Measurements from ENCODE around the gene LIF. TPM values are rescaled to one million over a fixed set of nuclear protein-coding genes. Genes with fewer than 3 reads are reported as not detected.
"Not testable (repeated sequence)": the region's sequence is repeated elsewhere in the genome, so short reads cannot be mapped to it uniquely, and the experiment has no call there.

Gene LIF
- total RNA-seq, 1 experiment from 2014 or later = 75.4 TPM

GRCh38 chr22:30216710-30217109, 29.8 kb downstream of the LIF start:
- TF ChIP-seq ZNF274 (IDR thresholded peaks at IDR 0.05; ENCODE audit: low read depth, low read length) (no peak), JUND (IDR thresholded peaks at IDR 0.05) (no peak), REST (IDR thresholded peaks at IDR 0.05; ENCODE audit: low read depth) (no peak), ATF3 (IDR thresholded peaks at IDR 0.05) (no peak), ZBTB33 (IDR thresholded peaks at IDR 0.05; ENCODE audit: extremely low read depth, insufficient replicate concordance, low read length) (no peak), EGR1 (IDR thresholded peaks at IDR 0.05; ENCODE audit: low read depth) (no peak)
- TF ChIP-seq, protein P1, sequence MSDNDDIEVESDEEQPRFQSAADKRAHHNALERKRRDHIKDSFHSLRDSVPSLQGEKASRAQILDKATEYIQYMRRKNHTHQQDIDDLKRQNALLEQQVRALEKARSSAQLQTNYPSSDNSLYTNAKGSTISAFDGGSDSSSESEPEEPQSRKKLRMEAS (IDR thresholded peaks at IDR 0.05) = no peak
- TF ChIP-seq, protein P2, sequence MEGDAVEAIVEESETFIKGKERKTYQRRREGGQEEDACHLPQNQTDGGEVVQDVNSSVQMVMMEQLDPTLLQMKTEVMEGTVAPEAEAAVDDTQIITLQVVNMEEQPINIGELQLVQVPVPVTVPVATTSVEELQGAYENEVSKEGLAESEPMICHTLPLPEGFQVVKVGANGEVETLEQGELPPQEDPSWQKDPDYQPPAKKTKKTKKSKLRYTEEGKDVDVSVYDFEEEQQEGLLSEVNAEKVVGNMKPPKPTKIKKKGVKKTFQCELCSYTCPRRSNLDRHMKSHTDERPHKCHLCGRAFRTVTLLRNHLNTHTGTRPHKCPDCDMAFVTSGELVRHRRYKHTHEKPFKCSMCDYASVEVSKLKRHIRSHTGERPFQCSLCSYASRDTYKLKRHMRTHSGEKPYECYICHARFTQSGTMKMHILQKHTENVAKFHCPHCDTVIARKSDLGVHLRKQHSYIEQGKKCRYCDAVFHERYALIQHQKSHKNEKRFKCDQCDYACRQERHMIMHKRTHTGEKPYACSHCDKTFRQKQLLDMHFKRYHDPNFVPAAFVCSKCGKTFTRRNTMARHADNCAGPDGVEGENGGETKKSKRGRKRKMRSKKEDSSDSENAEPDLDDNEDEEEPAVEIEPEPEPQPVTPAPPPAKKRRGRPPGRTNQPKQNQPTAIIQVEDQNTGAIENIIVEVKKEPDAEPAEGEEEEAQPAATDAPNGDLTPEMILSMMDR (IDR thresholded peaks at IDR 0.05 in 2 of 3, conservative IDR thresholded peaks at IDR 0.05 in 1 of 3; ENCODE audit: borderline replicate concordance in 1 of 3, insufficient read depth in 1 of 3, low read depth in 2 of 3, low read length in 2 of 3) = no peak
- Histone ChIP-seq H3K4me2 (ENCODE audit: low read length) (no peak overlapping the region), H3K9me2 (ENCODE audit: insufficient read depth) (no peaks in the 10 kb centered on the region), H3K9me3 (ENCODE audit: control insufficient read depth in 1 of 2, insufficient read depth in 1 of 2, low read depth in 1 of 2, low read length in 2 of 2) (no peaks in the 10 kb centered on the region), H3K27ac (ENCODE audit: low read depth, low read length) (no peak overlapping the region; the same call in 1 of the 2 replicates), H3K9ac (ENCODE audit: low read length) (no peak overlapping the region), H3K4me3 (replicated peaks in 1 of 2; ENCODE audit: low read depth in 1 of 2, low read length in 2 of 2) (no peak overlapping the region), H3K36me3 (ENCODE audit: control insufficient read depth in 1 of 2, insufficient read depth in 2 of 2, low read length in 2 of 2) (no peaks in the 10 kb centered on the region), H2AFZ (ENCODE audit: low read depth, low read length, poor library complexity, severe bottlenecking) (no peak overlapping the region), H3K4me1 (ENCODE audit: control insufficient read depth in 1 of 2, insufficient read depth in 2 of 2, low read length in 2 of 2) (peaks cover 34 to 89% of the 10 kb centered on the region in 2 experiments), H3K27me3 (ENCODE audit: insufficient read depth, low read length) (no peaks in the 10 kb centered on the region), H3K79me2 (ENCODE audit: insufficient read depth, low read length) (no peaks in the 10 kb centered on the region), H4K20me1 (ENCODE audit: insufficient read depth) (no peaks in the 10 kb centered on the region)
- CTCF ChIA-PET = no interaction called here
- no peak for DNase-seq (ENCODE audit: low read depth, low spot score)
- intact Hi-C loops (cut with micrococcal nuclease) = no loop called here
- no TSS peak for BruUV-seq (replicated peaks)
- ATAC-seq = no peak
- RAD21 ChIA-PET (ENCODE audit: low non-redundant PET in 1 of 2, low total read pairs in 2 of 2, uncharacterized antibody in 2 of 2, unreplicated experiment in 2 of 2) = no interaction called here
- POLR2A ChIA-PET = no interaction called here

- H4K20me1 ChIP-seq (ENCODE audit: insufficient read depth); H3K79me2 ChIP-seq (ENCODE audit: insufficient read depth, low read length); BruUV-seq (replicated peaks); H3K9ac ChIP-seq (ENCODE audit: low read length); ATAC-seq; H3K36me3 ChIP-seq (ENCODE audit: control insufficient read depth in 1 of 2, insufficient read depth in 2 of 2, low read length in 2 of 2); CTCF ChIA-PET; RAD21 ChIA-PET (ENCODE audit: low non-redundant PET in 1 of 2, low total read pairs in 2 of 2, uncharacterized antibody in 2 of 2, unreplicated experiment in 2 of 2); H3K4me3 ChIP-seq (replicated peaks in 1 of 2; ENCODE audit: low read depth in 1 of 2, low read length in 2 of 2); H3K27me3 ChIP-seq (ENCODE audit: insufficient read depth, low read length); H3K4me2 ChIP-seq (ENCODE audit: low read length); DNase-seq (ENCODE audit: low read depth, low spot score); H3K27ac ChIP-seq (ENCODE audit: low read depth, low read length); H3K9me3 ChIP-seq (ENCODE audit: control insufficient read depth in 1 of 2, insufficient read depth in 1 of 2, low read depth in 1 of 2, low read length in 2 of 2); intact Hi-C loops (cut with micrococcal nuclease); H2AFZ ChIP-seq (ENCODE audit: low read depth, low read length, poor library complexity, severe bottlenecking); H3K9me2 ChIP-seq (ENCODE audit: insufficient read depth): not testable (repeated sequence)
- POLR2A ChIA-PET = interaction anchor here (1.6 kb wide), 1 partner anchor 24 kb away, joined by 5 read pairs; no protein-coding TSS in a partner anchor
- H3K4me1 ChIP-seq (ENCODE audit: control insufficient read depth in 1 of 2, insufficient read depth in 2 of 2, low read length in 2 of 2) = peaks cover 39 to 91% of the 10 kb centered on the region in 2 experiments
Observed at GRCh38 chr22:30216272-30216671, 30.3 kb downstream of the LIF start.
